Amniotic epithelial cell (primary cell): ENCODE measurements around the gene ANKRD17.
A peak's percentile ranks its signal among the peaks of the same experiment; 100 is the strongest.

ENCODE experiments used
- DNase-seq: peaks from one replicate; pipeline ENCODE4 v3.0.0-alpha.2; 2010; ENCODE audit warnings: low read depth

ANKRD17 gene

DNA sequence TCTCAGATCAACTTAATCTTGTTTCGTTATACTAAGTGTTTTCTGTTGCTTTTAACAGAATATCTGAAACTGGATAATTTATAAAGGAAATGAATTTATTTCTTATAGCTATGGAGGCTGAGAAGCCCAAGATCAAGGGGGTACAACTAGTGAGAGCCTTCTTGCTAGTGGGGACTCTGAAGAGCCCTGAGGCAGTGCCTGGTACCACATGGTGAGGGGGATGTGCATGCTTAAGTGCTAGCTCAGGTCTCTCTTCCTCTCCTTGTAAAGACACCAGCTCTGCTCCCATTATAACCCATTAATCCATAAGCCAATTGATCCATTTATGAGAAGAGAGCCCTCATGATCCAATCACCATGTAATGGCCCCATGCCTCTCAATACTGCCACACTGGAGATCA, 207.0 kb downstream of the ANKRD17 start:
- no peak for DNase-seq

DNA sequence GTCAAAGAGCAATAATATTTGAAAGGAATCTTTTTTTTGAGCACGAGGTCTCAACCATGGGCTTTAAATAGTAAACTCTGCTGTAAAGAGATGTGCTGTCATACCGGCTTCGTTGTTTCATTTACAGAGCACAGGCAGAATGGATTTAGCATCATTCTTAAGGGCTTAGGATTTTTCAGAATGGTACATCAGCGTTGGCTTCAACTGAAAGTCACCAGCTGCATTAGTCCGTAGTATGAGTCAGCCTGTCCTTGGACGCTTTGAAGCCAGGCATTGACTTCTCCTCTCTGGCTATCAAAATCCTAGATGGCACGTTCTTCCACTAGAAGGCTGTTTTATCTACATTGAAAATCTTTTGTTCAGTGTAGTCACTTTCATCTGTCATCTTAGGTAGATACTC, 212.7 kb downstream of the ANKRD17 start:
- DNase-seq: peak; percentile 21

DNA sequence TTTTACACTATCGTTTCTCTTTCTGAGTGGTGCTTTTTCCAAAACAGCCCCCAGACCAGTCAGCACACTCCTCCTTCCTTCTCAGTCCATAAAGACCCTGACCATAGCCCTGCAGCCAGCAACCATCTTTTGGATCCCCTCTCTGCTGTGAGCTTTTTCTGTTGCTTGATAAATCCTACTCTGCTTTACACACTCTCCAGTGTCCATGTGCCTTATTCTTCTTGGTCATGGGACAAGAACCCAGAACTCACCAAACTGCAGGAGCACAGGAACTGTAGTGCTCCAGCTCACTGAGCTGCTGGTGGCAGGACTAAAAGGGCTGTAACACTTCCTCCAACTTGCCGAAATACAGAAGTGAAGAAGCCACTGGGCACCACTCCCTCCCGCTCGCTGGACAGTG, 221.5 kb downstream of the ANKRD17 start:
- no peak for DNase-seq

DNA sequence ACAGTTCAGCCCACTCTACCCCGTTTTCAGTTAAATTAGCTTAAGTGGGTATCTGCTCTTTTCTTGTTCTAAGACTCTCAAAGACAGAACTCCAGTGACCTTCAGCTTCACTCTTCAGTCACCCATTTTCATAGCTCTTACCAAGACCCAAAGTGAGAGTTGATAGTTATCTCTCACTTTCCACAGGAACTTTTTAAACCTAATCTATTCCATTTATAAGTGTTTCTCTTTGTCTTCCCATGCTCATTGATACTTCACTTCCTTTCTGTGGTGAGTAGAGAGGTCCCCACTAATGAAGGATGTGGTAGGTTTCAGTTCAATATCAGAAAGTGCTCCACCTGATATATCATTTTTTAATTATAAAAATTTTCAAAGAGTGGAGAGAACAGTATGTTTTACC, 222.5 kb downstream of the ANKRD17 start:
- no peak for DNase-seq

DNA sequence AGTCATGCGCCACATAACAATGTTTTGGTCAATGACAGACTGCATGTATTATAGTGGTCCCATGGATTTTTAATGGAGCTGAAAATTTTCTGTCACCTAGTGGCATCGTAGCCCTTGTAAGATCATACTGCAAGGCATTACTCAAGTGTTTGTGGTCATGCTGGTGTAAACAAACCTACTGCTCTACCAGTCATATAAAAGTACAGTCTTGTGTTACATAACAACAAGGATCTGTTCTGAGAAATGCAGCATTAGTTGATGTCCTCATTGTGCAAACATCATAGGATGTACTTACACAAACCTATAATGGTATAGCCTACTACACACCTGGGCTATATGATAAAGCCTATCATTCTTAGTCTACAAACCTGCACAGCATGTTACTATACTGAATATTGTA, 223.7 kb downstream of the ANKRD17 start:
- DNase-seq: peak; percentile 62

DNA sequence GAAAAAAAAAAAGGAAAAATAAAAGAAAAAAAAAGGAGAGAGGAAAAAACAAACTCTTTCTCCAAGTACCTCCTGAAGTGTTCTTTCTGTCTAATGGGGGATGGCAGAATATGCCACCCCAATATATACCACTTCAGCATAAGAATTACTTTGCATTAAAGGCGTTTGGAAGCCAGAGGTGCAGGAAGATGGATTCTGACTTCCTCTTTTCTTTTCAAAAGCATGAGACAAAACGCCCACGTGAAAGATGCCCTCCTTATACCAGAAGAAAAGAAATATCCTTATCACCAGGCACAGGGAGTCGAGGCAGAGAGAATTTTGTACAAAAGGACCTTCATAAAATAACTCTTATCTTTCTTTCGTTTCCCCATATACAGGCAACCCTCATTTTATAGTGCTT, 230.0 kb downstream of the ANKRD17 start:
- DNase-seq: no peak
